Activated naive CD4-positive, alpha-beta T cell treated with anti-CD3 and anti-CD28 coated beads, Interleukin-2, amount 50 U/mL, for 16 hours (primary cell): ENCODE results near the gene NOL4L.
"Not testable (repeated sequence)": the region's sequence is repeated elsewhere in the genome, so short reads cannot be mapped to it uniquely, and the experiment has no call there.

Experiments used
- DNase-seq: peaks from one replicate; pipeline ENCODE4 v3.0.0-alpha.2; 2020

NOL4L gene

DNA sequence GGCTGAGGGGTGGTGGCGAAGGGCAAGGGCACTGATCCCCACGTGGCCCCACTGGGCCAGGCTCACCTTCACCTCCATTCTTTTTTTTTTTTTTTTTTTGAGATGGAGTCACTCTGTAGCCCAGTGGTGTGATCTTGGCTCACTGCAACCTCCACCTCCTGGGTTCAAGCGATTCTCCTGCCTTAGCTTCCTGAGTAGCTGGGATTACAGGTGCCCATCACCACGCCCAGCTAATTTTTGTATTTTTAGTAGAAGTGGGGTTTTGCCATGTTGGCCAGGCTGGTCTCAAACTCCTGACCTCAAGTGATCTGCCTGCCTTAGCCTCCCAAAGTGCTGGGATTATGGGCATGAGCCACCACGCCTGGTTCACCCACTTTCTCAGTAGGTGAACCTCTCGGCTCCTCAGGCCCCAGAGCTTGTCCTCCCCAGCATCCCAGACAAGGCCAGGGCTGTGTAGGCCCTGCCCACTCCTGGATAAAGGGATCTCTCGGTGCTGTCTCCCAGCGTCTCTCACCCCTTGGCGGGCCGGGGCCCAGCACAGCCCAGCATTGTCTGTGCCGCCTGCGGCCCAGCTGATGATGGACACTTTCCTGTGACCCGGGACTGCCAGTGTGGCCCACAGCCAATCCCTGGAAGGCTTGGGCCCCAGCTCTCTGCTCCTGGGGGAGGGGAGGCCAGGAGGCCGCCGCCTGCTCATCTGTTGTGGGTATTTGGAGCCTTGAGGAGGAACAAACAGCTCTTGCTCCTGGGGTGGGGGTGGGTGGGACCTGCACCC is 119.0 kb downstream of the NOL4L start:
- DNase-seq, result not testable (repeated sequence)

DNA sequence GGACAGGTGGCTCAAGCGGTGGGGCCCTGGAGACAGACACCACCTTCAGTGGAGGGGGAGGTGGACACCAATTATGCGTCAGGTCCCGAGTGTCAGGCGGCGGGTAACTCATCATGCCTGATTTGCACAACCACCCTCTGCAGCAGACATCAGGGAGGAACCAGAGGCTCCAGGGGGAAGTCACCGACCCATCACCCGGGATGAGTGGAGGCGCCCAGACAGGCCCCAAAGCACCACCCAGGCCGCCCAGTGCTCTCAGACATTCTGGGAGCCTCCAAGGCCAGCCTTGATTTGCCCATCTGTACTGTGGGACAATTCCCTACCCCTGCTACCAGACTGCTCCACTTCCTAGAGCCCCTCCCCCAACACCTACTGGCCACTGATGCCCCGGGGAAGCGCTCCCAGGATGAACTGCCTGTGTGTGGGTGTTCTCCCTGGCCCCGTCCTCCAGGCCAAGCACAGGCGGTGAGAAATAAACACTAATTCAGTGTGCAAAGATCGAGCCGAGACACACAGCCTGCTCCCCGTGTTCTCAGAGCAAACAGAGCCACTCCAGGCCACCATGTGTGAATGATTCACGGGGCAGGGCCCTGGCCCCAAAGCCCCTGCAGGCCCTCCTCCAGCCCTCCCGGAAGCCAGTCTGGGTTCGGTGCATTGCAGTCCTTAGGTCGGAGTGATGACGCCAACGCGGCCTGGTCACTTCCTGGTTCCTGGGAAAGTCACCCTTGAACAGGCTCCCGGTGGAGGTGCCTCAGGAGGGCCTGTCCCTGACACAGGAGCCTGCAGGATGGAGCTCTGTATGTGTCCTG is 119.8 kb downstream of the NOL4L start:
- no peak for DNase-seq

DNA sequence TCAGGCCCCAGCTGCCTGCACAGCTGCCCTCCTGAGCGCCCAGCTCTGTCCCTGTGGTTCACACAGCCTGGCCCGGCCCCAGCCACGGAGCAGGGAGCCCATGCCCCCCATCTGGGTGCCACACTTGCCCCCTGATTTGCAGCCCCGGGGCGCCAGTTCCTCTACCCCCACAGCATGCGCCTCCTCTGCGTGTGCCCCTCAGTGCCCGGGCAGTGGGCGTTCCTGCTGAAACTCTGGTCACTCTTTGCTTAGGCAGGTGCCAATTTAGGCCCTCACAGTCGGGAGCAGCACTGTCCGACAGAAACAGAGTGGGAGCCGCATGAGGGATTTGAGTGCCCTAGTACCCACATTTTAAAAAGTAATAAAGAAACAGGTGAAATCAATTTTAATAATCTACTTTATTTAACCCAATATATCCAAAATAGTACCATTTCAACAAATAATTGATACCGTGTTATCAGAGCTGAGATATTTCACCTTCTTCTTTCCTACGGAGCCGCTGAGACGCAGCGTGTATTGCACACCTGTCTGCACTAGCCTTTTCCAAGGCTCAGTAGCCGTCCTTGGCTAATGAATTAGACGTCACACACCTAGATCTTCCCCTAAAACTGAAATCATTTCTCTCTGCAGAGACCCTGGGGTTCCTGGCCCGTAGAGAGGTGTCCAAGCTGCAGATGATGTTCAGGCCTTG is 120.6 kb downstream of the NOL4L start:
- no peak for DNase-seq

DNA sequence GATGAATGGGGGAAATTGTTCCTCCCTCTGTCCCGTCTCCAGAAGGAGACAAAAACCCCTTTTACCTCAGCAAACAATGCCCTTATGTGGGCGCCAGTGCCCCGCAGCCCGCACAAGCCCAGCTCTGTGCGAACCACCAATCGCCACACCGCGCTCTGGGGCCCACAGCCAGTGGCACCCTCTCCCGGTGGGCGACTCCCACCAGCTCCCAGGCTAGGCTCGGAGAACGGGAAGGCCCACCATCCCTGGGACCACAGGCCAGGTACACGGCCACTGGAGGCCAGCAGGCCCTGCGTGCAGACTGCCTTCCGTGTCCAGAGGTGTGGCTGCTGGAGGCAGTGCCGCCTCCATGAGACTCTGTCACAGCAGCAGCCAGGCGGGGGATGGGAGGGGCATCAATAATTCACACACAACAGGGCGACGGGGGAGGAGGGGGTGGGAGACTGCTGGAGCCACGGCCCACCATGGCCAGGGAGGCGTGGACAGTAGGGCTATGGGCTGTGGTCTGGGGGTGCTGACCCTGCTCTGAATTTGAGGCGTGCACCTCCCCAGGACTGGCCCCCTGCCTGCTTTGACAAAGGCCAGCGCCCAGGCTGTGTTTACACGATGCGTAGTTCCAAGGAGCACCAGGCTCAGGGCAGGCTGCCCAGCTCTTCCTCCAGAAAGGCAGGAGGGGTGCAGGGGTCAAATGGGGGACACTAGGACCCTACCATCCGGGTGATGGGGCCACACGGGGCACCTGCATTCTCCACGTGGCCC is 121.3 kb downstream of the NOL4L start:
- DNase-seq, result no peak

DNA sequence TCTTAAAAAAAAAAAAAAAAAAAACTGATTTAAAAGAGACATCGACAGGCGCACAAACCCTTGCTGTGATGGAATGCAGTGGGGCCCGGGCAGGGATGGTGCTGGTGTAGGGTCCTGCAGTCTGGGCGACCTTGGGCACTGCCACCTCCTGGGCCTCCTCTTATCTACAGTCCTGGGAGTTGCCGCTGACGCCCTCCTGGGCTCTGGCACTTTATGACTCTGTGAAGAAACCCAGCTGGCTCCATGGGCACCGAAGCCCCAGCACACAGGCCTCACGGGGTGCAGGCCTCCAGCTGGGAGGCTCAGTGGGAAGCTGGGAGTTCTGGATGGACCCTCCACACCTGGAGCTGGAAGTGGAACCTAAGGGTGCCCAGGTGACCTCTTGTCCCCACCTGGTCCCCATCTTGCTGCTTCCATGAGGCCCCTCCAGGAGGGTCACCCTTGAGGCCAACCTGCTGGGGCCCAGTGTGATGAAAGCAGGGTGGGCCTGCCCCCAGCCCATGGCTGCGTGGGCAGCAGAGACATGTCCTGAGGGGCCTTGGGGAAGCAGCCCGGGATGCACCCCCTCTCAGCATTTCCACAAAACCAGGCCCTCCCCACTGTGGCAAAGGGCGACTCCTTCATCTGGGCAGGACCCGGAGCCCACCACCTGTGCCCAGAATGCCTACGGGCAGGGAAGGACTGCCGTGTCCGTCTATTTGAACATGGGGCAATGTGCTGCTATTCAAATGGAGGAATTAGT is 122.1 kb downstream of the NOL4L start:
- DNase-seq, result no peak

DNA sequence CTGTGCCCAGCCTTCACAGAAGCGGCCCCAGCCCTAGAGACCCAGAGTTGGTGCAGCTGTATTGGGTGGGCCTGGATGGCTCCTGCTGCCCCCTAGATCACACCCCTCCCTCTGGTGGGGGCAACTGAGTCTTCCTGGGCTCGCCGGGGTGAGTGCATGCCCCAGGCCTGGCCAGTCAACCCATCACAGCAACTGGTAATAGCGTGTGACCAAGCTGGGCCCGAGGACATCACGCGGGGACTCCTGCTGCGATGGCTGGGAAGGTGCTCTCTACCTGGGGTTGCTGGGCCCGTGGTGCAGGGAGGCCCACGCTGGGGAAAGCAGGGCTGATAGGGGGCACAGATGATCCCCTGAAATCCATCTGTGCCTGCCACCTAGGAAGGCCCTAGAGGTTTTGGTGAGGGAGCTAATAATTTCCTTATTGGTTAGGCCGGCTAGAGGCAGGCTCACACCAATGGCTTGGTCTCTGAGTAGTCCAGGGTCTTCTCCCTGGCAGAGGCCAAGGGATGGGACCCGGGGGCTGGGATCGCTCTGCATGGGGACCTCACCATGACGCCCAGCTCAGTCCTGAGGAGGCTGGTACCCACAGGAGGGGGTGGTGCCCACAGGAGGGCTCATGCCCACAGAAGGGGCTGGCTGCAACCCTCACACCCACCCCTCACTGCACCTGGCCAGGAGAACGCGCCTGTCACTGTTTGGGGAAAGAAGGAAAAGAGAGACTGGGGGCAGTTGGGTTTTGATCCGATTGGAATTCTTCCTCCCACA is 123.1 kb downstream of the NOL4L start:
- no peak for DNase-seq

DNA sequence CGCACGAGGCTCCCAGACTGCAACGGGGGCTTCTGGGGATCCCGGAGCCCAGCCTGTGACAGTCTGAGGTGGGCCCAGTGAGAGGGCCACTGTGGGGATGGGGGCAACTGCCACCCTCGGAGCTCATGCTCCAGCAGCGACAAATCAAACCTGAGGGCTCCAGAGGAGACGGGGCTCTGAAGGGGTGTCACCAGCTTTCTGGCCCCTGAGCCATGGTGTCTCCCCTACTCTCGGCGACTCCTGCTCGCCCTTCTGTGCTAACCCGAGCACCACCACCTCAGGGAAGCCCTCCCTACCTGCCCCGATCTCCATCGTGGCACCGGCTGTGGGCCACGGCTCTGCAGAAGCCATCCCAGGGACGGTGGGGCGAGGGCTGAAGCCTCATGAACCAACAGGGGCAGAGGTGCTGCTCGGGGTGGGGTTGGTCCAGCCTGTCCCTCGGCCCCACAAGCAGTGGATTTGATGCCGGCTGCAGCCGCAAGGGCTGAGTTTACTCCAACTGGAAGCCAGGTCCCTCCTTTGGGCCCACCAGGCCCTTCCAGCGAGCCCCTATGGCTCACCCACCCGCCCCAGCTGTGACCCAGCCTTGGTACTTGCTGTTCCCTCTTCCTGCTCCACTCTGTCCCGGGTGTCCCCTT is 124.3 kb downstream of the NOL4L start:
- no peak for DNase-seq

DNA sequence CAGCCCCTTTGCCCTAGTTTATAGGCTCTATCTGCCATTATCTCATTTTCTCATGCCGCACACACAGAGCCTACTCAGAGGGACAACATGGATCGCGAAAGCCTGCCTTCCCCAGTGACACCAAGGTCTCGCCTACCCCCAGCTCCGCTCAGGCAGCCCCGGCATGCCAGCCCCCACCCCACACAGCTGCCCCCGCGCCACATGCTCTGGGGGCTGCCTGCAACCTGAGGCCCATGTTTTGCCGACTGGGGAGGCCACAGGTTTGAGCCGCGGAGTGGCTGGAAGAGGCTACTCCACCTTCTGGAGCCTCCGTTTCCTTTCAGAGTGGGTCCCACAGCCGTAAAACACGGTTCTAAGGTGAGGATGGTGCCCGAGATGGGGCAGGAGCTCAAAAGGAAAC is 124.9 kb downstream of the NOL4L start:
- no peak for DNase-seq

DNA sequence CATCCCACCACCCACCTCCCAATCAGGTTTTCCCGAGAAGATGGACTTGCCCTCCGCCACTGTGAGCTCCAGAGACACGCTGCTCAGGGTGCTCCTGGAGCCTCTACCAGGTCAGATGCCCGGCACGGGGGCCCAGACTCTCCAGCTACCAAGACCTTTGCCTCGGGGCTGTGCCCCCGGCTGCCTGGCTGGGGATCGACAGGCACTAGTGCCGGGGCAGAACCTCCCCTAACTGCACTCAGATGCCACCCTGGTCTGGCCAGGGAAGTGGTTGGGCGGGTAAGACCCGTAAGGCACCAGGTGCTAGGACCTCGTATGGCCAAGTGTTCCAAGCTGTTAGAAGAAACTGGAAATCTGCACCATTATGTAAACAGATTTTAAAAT is 126.3 kb downstream of the NOL4L start:
- DNase-seq, result no peak

DNA sequence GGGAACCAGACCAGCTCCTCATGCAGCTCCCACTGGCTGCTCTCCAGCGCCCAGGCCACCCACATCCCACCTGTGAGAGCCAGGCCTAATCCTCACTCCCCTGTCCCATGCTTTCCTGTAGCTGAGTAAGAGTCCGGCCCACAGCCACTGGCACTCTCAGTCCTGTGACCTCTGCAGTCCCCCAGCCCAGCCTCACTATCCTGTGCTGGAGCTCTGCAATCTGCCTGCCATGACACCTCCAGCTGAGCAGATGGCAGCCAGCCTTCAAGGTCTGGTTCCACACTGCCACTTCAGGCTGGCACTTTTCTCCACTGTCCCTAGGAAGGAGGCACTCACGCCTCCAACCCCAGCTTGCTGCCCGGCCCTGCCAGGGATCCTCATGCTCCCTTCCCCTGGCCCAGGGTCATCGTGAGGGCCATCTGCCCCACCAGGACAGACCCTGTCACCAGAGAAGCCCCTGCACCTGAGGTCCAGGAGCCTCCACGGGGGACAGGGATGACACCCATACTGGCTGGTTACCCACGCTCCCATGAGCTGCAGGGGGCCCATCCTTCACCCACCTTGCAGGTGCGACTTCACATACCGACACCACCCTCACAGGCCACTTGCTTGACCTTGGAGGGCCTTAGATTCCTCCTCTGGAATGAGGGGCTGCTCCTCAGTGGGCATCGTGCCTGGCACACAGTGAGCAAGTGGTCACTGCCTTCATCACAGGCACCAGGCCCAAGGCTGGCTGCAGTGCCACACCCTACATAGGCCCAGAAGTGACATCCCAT is 126.9 kb downstream of the NOL4L start:
- DNase-seq, result no peak

DNA sequence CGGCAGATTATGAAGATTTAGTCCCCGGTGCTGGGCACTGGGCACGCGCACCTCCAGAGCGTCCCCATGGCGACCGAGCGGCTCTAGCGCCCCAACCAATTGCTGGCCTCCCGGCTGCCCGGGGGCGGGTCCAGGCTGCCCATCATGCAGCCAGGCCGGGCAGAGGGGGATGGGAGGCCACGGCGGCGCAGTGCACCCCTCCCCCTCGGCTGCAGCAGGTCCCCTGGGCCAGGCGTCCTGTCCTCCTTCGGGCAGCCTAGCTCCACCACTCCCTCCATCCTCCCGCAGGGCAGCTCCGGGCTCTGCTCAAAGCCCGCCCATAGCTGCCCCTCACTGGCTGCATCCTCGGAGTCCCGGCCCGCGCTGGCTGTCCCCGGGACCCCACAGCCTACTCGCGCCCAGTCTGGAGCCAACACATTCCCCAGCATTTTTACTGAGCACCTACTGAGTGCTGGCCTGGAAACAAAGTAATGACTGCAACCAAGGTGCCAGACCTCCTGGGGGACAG is 127.6 kb downstream of the NOL4L start:
- DNase-seq, result no peak

DNA sequence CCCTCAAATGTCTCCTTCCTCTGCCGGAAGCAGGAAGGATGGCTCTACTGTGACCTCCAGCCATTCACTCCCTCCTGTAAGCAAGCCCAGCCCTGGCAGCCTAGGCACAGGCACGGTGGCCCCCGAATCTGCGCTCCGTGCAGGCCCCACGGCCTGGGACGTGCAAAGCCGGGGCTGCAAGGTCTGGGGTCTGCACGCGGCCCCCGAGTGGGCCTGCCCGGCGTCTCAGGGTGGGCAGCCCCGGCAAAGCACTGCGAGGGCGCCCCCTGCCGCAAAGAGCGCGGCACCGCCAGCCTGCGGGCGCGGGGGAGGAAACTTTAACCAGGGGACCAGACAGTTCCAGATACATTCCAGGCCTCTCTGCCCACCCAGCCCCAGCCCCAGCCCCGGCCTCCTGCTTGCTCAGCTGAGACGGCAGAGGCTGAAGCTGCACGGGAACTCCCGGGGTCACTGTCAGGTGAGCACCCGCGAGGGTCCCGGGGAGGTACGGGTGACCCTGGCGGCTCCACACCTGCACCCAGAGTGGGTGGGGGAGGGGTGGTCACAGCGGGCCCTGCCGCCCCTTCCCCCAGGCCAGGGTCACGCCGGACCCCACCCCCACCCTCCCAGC is 128.2 kb downstream of the NOL4L start:
- peak; percentile 31 for DNase-seq

DNA sequence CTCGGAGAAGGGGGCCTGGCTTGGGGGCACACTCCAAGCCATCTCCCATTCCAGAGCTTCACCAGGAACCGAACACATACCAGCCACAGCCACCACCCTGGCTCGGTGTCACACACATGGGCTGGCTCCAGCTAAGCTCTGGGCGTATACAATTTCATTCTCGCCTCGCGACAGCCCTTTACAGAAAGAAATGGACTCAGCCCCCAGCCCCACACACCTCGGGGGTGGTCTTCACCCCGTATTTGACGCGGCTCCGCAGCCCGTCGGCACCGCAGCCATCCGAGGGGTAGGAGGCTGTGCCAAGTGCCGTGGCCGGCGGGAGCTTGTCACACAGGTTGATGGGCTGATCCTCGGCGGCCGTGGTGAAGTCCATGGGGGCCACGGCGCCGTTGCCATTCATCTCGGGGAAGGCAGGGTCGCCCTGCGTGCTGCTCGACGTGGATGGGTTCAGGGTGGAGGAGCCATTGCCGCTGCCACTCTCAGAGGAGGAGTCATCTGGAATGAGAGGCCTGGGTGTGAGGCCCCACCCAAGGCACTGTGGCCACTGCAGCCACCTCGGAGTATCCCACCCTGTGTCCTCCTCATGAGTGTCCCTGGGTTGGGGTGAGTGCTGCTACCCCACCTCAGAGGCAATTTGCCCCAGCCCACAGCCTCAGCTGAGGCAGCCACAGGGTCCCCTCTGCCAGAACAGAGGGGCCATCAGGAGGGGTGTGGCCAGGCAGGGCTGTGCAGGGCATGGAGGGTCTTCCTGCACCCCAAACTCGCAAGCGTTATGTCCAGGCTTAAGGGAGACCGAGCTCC is 129.0 kb downstream of the NOL4L start:
- DNase-seq, result no peak

DNA sequence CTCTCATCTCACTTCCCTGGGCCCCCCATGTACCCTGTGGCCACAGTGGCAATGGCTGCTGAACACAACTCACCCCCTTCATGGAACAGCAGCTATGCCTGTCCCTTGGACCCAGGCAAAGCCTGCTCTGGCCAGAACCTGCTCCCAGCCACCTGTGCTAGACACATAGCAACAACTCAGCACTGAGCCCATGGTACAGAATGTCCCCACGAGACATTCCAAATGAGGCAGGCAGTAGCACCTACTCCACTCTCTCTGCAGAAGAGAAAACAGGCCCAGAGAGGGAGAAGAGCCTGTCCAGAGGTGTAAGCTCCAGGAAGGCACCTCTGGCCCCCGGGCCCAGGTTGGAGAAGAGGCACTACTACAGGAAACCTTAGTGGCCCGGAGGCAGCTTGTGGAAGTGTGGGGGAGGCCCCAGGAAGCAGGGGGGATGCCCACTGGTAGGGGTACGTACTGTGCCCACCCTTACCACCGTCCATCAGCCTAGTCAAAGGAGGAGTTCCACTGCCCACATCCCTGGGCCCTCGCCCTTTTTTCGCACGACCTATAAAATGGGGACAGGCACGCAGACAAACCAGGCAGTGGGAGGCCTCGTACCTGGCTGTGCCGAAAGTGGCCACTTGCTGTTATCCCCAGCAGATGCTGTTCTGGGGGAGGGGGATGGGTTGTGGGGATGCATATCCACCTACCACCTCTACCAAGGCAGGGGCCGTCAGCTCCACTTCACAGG is 129.8 kb downstream of the NOL4L start:
- no peak for DNase-seq

DNA sequence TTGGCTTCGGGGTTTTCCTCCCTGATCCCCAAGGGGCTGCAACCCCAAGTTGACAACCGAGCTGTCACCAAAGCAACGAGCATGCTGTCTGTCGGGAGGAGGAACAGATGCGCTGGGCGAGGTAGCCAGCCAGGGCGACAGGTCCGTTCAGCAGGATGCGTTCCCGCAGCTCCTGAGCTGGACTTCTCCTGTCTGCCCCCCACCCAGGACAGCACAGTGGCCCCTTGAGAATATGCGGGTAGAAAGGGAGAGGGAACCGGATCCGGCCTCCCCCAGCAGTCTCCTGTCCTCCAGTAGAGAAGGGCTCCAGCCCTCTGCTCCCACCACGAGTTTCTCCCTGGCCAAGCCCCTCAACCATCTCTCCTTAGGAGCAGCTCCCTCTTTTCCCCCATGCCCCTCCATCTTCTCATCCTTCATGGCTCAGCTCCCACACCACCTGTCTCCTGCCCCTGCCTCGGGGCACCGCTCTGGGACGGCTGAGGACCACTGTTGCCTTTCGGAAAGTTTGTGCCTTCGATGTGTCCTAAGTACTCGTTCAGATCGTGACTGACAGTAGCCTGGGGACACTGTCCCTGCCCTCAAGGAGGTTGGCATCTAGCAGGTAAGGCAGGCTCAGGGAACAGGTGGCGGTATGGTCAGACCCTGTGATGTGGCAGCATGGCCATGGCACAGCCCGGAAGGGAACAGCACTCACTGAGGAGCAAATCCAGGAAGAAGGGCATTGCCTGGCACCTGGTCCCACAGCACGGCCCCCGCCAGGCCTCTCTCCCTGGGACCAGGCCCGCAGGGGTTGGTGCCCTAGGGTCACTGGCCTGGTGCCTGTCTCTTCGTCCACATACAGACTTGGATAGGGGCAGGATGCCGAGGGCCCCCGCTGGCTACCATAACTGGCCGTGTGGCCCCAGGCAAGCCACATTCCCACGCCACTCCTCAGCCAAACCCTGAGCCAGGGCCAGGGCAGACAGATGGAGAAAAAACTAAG is 130.7 kb downstream of the NOL4L start:
- no peak for DNase-seq

DNA sequence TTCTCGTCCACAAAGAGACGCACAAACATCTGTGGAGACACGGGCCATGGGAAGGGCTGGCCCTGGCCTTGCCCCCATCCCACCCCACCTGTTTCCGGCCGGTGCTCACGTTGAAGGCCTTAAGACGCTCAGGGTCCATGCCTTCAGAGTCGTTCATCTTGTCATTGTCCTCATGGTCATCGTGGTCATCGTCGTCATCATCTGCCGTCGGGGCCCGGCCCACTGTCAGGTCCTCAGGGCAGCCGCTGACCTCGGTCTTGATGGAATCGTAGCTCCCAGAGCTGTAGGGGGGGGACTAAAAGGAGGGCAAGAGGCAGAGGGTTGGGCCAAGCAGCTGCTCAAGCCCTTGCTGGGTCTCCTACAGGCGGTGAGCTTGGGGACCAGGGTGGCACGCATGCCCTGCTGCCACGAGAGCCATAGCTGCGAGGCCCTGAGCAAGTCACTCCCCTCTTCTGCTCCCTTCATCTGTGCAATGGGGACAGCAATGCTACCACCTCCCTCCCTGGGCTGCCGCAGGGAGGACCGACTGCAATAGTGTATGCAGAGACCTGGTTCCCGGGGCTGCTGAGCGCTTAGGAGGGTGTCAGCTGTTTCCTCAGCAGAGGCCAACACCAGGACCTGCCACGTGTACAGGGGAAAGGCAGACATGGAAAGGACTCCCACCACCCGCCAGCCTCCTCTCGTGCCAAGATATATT is 131.5 kb downstream of the NOL4L start:
- no peak for DNase-seq
